Activated B cell treated with CpG ODN at 0.5 μM for 24 hours (primary cell): ENCODE measurements around the gene MAGEB3. TPM values are rescaled to one million over a fixed set of nuclear protein-coding genes. Genes with fewer than 3 reads are reported as not detected.

Experiments
- ATAC-seq: fragments of 200-7000 bp; cut with Tn5 transposase; one replicate; pipeline ENCODE4 v1.10.0; 2021; ENCODE audit warnings: low read depth, mild to moderate bottlenecking, moderate library complexity
- CTCF ChIA-PET: fragments of 350-600 bp; sonication (Branson Sonifier 250); formaldehyde crosslinking; loops from one replicate; lab custom pipeline; 2021; ENCODE audit warnings: antibody characterized with exemption; lab: Charles Lee
- POLR2A ChIA-PET: fragments of 350-600 bp; sonication (Branson Sonifier 250); formaldehyde crosslinking; loops from one replicate; lab custom pipeline; 2021; ENCODE audit warnings: antibody characterized with exemption; lab: Charles Lee
- DNase-seq: peaks from one replicate; pipeline ENCODE4 v3.0.0; 2022
- H3K27ac Mint-ChIP-seq: one replicate; pipeline ENCODE4 v1.8.0; 2020; ENCODE audit warnings: mixed read lengths
- H3K27me3 Mint-ChIP-seq: one replicate; pipeline ENCODE4 v1.8.0; 2021; ENCODE audit warnings: mixed read lengths
- H3K36me3 Mint-ChIP-seq: one replicate; pipeline ENCODE4 v1.8.0; 2021; ENCODE audit warnings: low read depth, mixed read lengths
- H3K4me1 Mint-ChIP-seq: one replicate; pipeline ENCODE4 v1.8.0; 2021; ENCODE audit warnings: mixed read lengths
- H3K4me3 Mint-ChIP-seq: one replicate; pipeline ENCODE4 v1.8.0; 2020; ENCODE audit warnings: mild to moderate bottlenecking, mixed read lengths
- H3K9me3 Mint-ChIP-seq: one replicate; pipeline ENCODE4 v1.8.0; 2020; ENCODE audit warnings: mixed read lengths
- CTCF ChIP-seq: fragments of 200-600 bp; IDR thresholded peaks from one replicate; pipeline ENCODE4 v1.8.0; 2022; ENCODE audit warnings: antibody characterized with exemption, mild to moderate bottlenecking
- intact Hi-C: fragments of 100-400 bp; cut with micrococcal nuclease; formaldehyde crosslinking; loops from one replicate; pipeline ENCODE4 v1.15.1; 2024
- total RNA-seq: library from RNA; stranded (reverse); gene quantifications from 2 replicates; pipeline ENCODE4 v1.2.3, GENCODE V29; 2022

MAGEB3 gene
- total RNA-seq, 1 donor from 2014 or later = not detected

- CTCF ChIA-PET = no interaction called here
- no peaks in the 10 kb centered on the region for H3K36me3 Mint-ChIP-seq
Observed at GRCh38 chrX:30212172-30212571, 18.3 kb upstream of the MAGEB3 start.

GRCh38 chrX:30215357-30215843 lies 15.1 kb upstream of the MAGEB3 start, which contains the start of gene MAGEB2:
MAGEB2 (plus strand) TSS chrX:30215563; CDS start chrX:30218581, 3,018 bp downstream.
- DNase-seq = no peak
- ATAC-seq = no peak
- Mint-ChIP-seq H3K4me3 (no peak within 1 kb of the TSS), H3K4me1 (no peaks in the 10 kb centered on the region), H3K36me3 (no peaks in the 10 kb centered on the region), H3K9me3 (no peaks in the 10 kb centered on the region), H3K27me3 (no peaks in the 10 kb centered on the region), H3K27ac (no peak within 1 kb of the TSS)
- intact Hi-C loops = no loop called here
- TF ChIP-seq CTCF = no peak
- ChIA-PET POLR2A (no interaction called here), CTCF (no interaction called here)

More at GRCh38 chrX:30212172-30212571, 18.3 kb upstream of the MAGEB3 start:
- POLR2A ChIA-PET = no interaction called here
- intact Hi-C loops = no loop called here
- no peak overlapping the region for H3K27ac Mint-ChIP-seq
- ATAC-seq (no peak), DNase-seq (no peak)
- H3K4me1 Mint-ChIP-seq = no peaks in the 10 kb centered on the region
- H3K9me3 Mint-ChIP-seq = no peaks in the 10 kb centered on the region
- no peaks in the 10 kb centered on the region for H3K27me3 Mint-ChIP-seq
- TF ChIP-seq CTCF = no peak
- H3K4me3 Mint-ChIP-seq = no peak overlapping the region

GRCh38 chrX:30217465-30217864 lies 13.0 kb upstream of the MAGEB3 start:
- H3K36me3 Mint-ChIP-seq = no peaks in the 10 kb centered on the region
- H3K27me3 Mint-ChIP-seq = no peaks in the 10 kb centered on the region
- H3K9me3 Mint-ChIP-seq = no peaks in the 10 kb centered on the region
- no peak for ATAC-seq
- no peak overlapping the region for H3K27ac Mint-ChIP-seq
- POLR2A ChIA-PET = no interaction called here
- no peaks in the 10 kb centered on the region for H3K4me1 Mint-ChIP-seq
- CTCF ChIA-PET = no interaction called here
- DNase-seq = no peak
- TF ChIP-seq CTCF = no peak
- no peak overlapping the region for H3K4me3 Mint-ChIP-seq
- intact Hi-C loops = no loop called here

- H3K36me3 Mint-ChIP-seq = no peaks in the 10 kb centered on the region
- CTCF ChIA-PET = no interaction called here
- H3K9me3 Mint-ChIP-seq = no peaks in the 10 kb centered on the region
- intact Hi-C loops = no loop called here
- H3K27ac Mint-ChIP-seq = no peak overlapping the region
- TF ChIP-seq CTCF = no peak
- H3K4me1 Mint-ChIP-seq = no peaks in the 10 kb centered on the region
- no peaks in the 10 kb centered on the region for H3K27me3 Mint-ChIP-seq
- H3K4me3 Mint-ChIP-seq = no peak overlapping the region
- no peak for DNase-seq
- no peak for ATAC-seq
- POLR2A ChIA-PET = no interaction called here
Observed at GRCh38 chrX:30219372-30219771, 11.1 kb upstream of the MAGEB3 start.

- H3K27me3 Mint-ChIP-seq = no peaks in the 10 kb centered on the region
- no peaks in the 10 kb centered on the region for H3K36me3 Mint-ChIP-seq
- H3K9me3 Mint-ChIP-seq = no peaks in the 10 kb centered on the region
- POLR2A ChIA-PET = no interaction called here
- no peak for TF ChIP-seq CTCF
- no peaks in the 10 kb centered on the region for H3K4me1 Mint-ChIP-seq
- DNase-seq (no peak), ATAC-seq (no peak)
- CTCF ChIA-PET = no interaction called here
- H3K27ac Mint-ChIP-seq = no peak overlapping the region
- no peak overlapping the region for H3K4me3 Mint-ChIP-seq
- intact Hi-C loops = no loop called here
Observed at GRCh38 chrX:30220661-30221060, 9.8 kb upstream of the MAGEB3 start.
